Astrocyte of the spinal cord (primary cell): ENCODE data around the gene FMN1.
A peak's percentile ranks its signal among the peaks of the same experiment; 100 is the strongest.

Experiments used
- DNase-seq: peaks from one replicate; pipeline ENCODE4 v3.0.0; 2011; ENCODE audit warnings: low read depth, low spot score
- H3K4me3 ChIP-seq: 2 replicates; pipeline ENCODE4 v1.5.1; 2011; ENCODE audit warnings: low read depth, mild to moderate bottlenecking, low read length, moderate library complexity
- CTCF ChIP-seq: IDR thresholded peaks from 2 replicates; pipeline ENCODE4 v1.5.1; 2012; ENCODE audit warnings: low read depth, mild to moderate bottlenecking, low read length, inconsistent platforms
- in situ Hi-C: cut with HindIII; loops from 2 replicates; pipeline ENCODE4 v1.10.0; 2017; ENCODE audit warnings: low sequenced_read_pairs

Gene FMN1

GRCh38 chr15:33194704-33195670 lies at the start of gene FMN1:
TSS of gene FMN1 (minus strand) at chr15:33194714. CDS start at chr15:33154914, 39,800 bp downstream.
- in situ Hi-C loops = no loop called here
- no peak for TF ChIP-seq CTCF
- H3K4me3 ChIP-seq = peak within 1 kb of the TSS; percentile 56
- peak; percentile 95 for DNase-seq

GRCh38 chr15:33243869-33244268 lies 49.4 kb upstream of the FMN1 start:
- no peak overlapping the region for H3K4me3 ChIP-seq
- in situ Hi-C loops = no loop called here
- no peak for TF ChIP-seq CTCF
- DNase-seq = peak; percentile 60

GRCh38 chr15:33243393-33243792 lies 48.9 kb upstream of the FMN1 start:
- no peak overlapping the region for H3K4me3 ChIP-seq
- DNase-seq = peak; percentile 42
- TF ChIP-seq CTCF = no peak
- in situ Hi-C loops = no loop called here

- DNase-seq = peak; percentile 25
These were observed 48.2 kb upstream of the FMN1 start for GRCh38 chr15:33242669-33243191.

GRCh38 chr15:33242165-33242564 lies 47.7 kb upstream of the FMN1 start:
- peak; percentile 59 for DNase-seq
- TF ChIP-seq CTCF = no peak
- in situ Hi-C loops = no loop called here
- no peak overlapping the region for H3K4me3 ChIP-seq

More at GRCh38 chr15:33242669-33243191, 48.2 kb upstream of the FMN1 start:
- peak; percentile 55 for TF ChIP-seq CTCF
- H3K4me3 ChIP-seq = no peak overlapping the region
- in situ Hi-C loops = no loop called here

GRCh38 chr15:33236841-33237509 lies 42.5 kb upstream of the FMN1 start:
- H3K4me3 ChIP-seq = no peak overlapping the region
- TF ChIP-seq CTCF = no peak
- DNase-seq = no peak
- in situ Hi-C loops = no loop called here
